ENCODE measurements around the gene LINGO4. TPM values are rescaled to one million over a fixed set of nuclear protein-coding genes. Genes with fewer than 3 reads are reported as not detected.

Gene LINGO4
- total and polyA plus RNA-seq, 3 donors from 2014 or later: 1.4 to 3.5 (median 3.1) TPM

DNA sequence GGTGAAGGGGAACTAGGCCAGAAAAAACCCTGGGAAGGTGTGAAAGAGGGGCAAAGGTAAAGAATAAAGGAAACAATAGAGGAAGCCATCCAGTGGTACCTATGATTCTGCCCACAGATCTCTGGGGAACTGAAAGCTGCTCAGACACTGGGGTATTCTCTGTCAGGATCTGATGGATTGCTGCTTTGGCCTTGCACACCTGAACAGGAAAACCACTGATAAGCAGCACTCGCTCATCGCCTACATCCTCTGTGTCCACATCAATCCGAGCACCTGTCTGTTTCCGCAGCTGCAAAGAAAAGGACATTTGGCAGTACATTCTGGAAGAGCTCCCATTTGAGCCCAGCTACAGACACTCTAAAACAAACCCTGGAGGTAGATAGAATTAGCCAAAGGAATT lies 25.4 kb downstream of the LINGO4 start:
- Histone ChIP-seq H3K27me3 (no peaks in the 10 kb centered on the region), H3K9me3 (no peaks in the 10 kb centered on the region), H3K4me3 (no peak overlapping the region), H3K27ac (no peak overlapping the region), H3K36me3 (ENCODE audit: low read depth, missing control alignments) (no peaks in the 10 kb centered on the region), H3K4me1 (no peaks in the 10 kb centered on the region)
- DNase-seq: no peak
- TF ChIP-seq POLR2A (IDR thresholded peaks at IDR 0.05) (no peak), CTCF (IDR thresholded peaks at IDR 0.05) (no peak)
- intact Hi-C loops (cut with DNase I; ENCODE audit: low total_unique reads): no loop called here
- 84 to 92% methylated on average over 4 of the region's 4 CpGs for WGBS, 2 donors

GRCh38 chr1:151777317-151777716 lies 27.9 kb downstream of the LINGO4 start:
- intact Hi-C loops (cut with DNase I; ENCODE audit: low total_unique reads): no loop called here
- DNase-seq: no peak
- no peaks in the 10 kb centered on the region for H3K36me3 ChIP-seq (ENCODE audit: low read depth, missing control alignments)
- H3K27ac ChIP-seq: no peak overlapping the region
- no peak overlapping the region for H3K4me3 ChIP-seq
- TF ChIP-seq POLR2A (IDR thresholded peaks at IDR 0.05): no peak
- no peak for TF ChIP-seq CTCF (IDR thresholded peaks at IDR 0.05)
- H3K9me3 ChIP-seq: no peaks in the 10 kb centered on the region
- no peaks in the 10 kb centered on the region for H3K27me3 ChIP-seq
- 96% methylated on average over 4 of the region's 4 CpGs for whole genome bisulfite sequencing, 2 donors
- no peaks in the 10 kb centered on the region for H3K4me1 ChIP-seq

GRCh38 chr1:151776665-151777062 lies 28.6 kb downstream of the LINGO4 start:
- TF ChIP-seq CTCF (IDR thresholded peaks at IDR 0.05) (no peak), POLR2A (IDR thresholded peaks at IDR 0.05) (no peak)
- Histone ChIP-seq H3K9me3 (no peaks in the 10 kb centered on the region), H3K27ac (no peak overlapping the region), H3K27me3 (no peaks in the 10 kb centered on the region), H3K4me3 (no peak overlapping the region), H3K36me3 (ENCODE audit: low read depth, missing control alignments) (no peaks in the 10 kb centered on the region), H3K4me1 (no peaks in the 10 kb centered on the region)
- DNase-seq: no peak
- 84 to 95% methylated on average over 3 of the region's 3 CpGs for WGBS, 2 donors
- intact Hi-C loops (cut with DNase I; ENCODE audit: low total_unique reads): no loop called here

DNA sequence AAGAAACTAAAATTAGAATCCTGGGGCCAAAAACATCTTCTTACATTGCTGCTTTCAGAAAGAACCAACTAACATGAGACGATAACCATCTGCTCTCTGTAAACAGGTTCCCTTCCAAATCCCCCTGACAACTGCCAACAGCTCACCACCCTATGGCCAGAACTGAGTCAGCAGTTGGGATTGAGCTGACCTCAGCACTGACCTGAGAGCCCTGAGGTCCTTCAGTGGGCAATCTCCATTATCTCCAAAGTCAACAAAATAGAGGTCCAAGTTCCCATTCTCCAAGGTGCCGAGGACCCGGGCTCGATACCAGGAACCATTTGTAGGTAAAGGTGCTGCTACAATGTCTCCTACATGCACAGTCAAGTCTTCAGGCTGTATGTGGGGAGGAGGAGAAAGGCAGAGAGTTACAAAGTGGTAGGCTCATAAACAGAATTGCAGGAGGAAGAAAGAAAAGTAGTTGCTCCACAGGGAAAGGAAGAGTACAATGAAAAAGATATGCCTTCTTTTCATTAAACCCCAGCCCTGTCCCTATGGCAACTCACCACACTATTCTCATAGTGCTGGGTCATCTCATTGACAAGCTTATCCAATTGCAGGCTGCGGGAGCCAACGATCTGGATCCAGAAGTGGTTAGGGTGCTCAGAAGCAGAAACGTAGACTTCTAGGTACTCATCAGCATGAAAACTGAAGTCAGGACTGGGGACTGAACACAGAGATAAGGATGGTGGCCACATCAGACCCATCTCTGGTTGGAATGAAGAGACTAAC lies 29.1 kb downstream of the LINGO4 start:
- TF ChIP-seq POLR2A (IDR thresholded peaks at IDR 0.05) (no peak), CTCF (IDR thresholded peaks at IDR 0.05) (no peak)
- Histone ChIP-seq H3K27ac (no peak overlapping the region), H3K27me3 (no peaks in the 10 kb centered on the region), H3K4me1 (no peaks in the 10 kb centered on the region), H3K4me3 (no peak overlapping the region), H3K9me3 (no peaks in the 10 kb centered on the region), H3K36me3 (ENCODE audit: low read depth, missing control alignments) (no peaks in the 10 kb centered on the region)
- no peak for DNase-seq
- intact Hi-C loops (cut with DNase I; ENCODE audit: low total_unique reads): no loop called here
- WGBS, 2 donors: 93 to 94% methylated on average over 7 of the region's 7 CpGs
